DOHH2 (cell line): ENCODE data around the gene ENSA.
"Not testable (repeated sequence)": the region's sequence is repeated elsewhere in the genome, so short reads cannot be mapped to it uniquely, and the experiment has no call there.

Experiments used
- H3F3A ChIP-seq: fragments of 200-600 bp; sonication (generic), shearing (Covaris generic); 2 replicates; pipeline ENCODE4 v1.6.0; 2016; ENCODE audit warnings: antibody characterized with exemption, mild to moderate bottlenecking; ENCODE audit not compliant: control insufficient read depth, insufficient read depth
- H3K27ac ChIP-seq: fragments of 200-600 bp; sonication (generic); 2 replicates; pipeline ENCODE4 v1.5.1; 2014; ENCODE audit warnings: low read depth, mild to moderate bottlenecking, low read length, moderate library complexity
- H3K27me3 ChIP-seq: fragments of 200-600 bp; sonication (generic); 2 replicates; pipeline ENCODE4 v1.6.1; 2014; ENCODE audit warnings: mild to moderate bottlenecking, low read length, mixed read lengths; ENCODE audit not compliant: control insufficient read depth
- H3K36me3 ChIP-seq: fragments of 200-600 bp; sonication (generic); 2 replicates; pipeline ENCODE4 v1.6.1; 2014; ENCODE audit warnings: mild to moderate bottlenecking, low read length, moderate library complexity, mixed read lengths; ENCODE audit not compliant: control insufficient read depth
- H3K4me1 ChIP-seq: fragments of 200-600 bp; sonication (generic); 2 replicates; pipeline ENCODE4 v1.6.1; 2014; ENCODE audit warnings: mild to moderate bottlenecking, low read length, mixed read lengths; ENCODE audit not compliant: control insufficient read depth
- H3K4me2 ChIP-seq: fragments of 200-600 bp; sonication (generic); 2 replicates; pipeline ENCODE4 v1.6.0; 2014; ENCODE audit warnings: mild to moderate bottlenecking, low read length, moderate library complexity
- H3K4me3 ChIP-seq: fragments of 200-600 bp; sonication (generic); 2 replicates; pipeline ENCODE4 v1.5.1; 2014; ENCODE audit warnings: mild to moderate bottlenecking, low read length, mixed read lengths
- H3K79me2 ChIP-seq: fragments of 200-600 bp; sonication (generic); 2 replicates; pipeline ENCODE4 v1.6.1; 2014; ENCODE audit warnings: mild to moderate bottlenecking, low read length, mixed read lengths; ENCODE audit not compliant: control insufficient read depth
- H3K9me2 ChIP-seq: fragments of 200-600 bp; sonication (generic); replicated peaks from 2 replicates; pipeline ENCODE4 v1.6.1; 2014; ENCODE audit warnings: mild to moderate bottlenecking, low read length, mixed read lengths; ENCODE audit not compliant: control insufficient read depth
- H3K9me3 ChIP-seq: fragments of 200-600 bp; sonication (generic); 2 replicates; pipeline ENCODE4 v1.6.1; 2014; ENCODE audit warnings: antibody characterized with exemption, low read length, mixed read lengths; ENCODE audit not compliant: control insufficient read depth, insufficient read depth
- H4K20me1 ChIP-seq: fragments of 200-600 bp; sonication (generic); 2 replicates; pipeline ENCODE4 v1.6.0; 2014; ENCODE audit warnings: low read depth, mild to moderate bottlenecking, antibody characterized with exemption, low read length, moderate library complexity; ENCODE audit not compliant: control insufficient read depth, insufficient read depth
- EZH2phosphoT487 ChIP-seq: fragments of 200-600 bp; sonication (generic); IDR thresholded peaks from 2 replicates; pipeline ENCODE4 v1.6.1; 2017; ENCODE audit warnings: borderline replicate concordance, mild to moderate bottlenecking, antibody characterized with exemption, low read length, moderate library complexity, mixed read lengths
- TF ChIP-seq, protein P1 (sequence below): fragments of 200-600 bp; sonication (generic); IDR thresholded peaks from one replicate; pipeline ENCODE4 v1.5.1; 2014; ENCODE audit warnings: antibody characterized with exemption, mild to moderate bottlenecking, low read depth, low read length; ENCODE audit not compliant: poor library complexity, severe bottlenecking

Gene ENSA

DNA sequence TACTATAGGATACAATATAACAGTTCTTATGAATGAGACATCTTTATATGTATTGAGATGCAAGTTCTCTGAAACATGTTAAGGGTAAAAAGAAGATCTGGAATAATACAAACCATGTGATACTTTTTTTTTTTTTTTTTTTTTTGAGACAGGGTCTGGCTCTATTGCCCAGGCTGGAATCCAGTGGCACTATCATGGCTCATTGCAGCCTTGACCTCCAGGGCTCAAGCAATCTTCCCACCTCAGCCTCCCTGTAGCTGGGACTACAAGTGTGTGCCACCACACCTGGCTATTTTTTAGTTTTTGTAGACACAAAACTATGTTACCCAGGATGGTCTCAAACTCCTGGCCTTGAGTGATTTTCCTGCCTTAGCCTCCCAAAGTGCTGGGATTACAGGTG lies 27.9 kb downstream of the ENSA start:
- H3K4me1 ChIP-seq = no peaks in the 10 kb centered on the region
- TF ChIP-seq EZH2phosphoT487 = no peak
- TF ChIP-seq, protein P1, sequence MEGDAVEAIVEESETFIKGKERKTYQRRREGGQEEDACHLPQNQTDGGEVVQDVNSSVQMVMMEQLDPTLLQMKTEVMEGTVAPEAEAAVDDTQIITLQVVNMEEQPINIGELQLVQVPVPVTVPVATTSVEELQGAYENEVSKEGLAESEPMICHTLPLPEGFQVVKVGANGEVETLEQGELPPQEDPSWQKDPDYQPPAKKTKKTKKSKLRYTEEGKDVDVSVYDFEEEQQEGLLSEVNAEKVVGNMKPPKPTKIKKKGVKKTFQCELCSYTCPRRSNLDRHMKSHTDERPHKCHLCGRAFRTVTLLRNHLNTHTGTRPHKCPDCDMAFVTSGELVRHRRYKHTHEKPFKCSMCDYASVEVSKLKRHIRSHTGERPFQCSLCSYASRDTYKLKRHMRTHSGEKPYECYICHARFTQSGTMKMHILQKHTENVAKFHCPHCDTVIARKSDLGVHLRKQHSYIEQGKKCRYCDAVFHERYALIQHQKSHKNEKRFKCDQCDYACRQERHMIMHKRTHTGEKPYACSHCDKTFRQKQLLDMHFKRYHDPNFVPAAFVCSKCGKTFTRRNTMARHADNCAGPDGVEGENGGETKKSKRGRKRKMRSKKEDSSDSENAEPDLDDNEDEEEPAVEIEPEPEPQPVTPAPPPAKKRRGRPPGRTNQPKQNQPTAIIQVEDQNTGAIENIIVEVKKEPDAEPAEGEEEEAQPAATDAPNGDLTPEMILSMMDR = no peak

DNA sequence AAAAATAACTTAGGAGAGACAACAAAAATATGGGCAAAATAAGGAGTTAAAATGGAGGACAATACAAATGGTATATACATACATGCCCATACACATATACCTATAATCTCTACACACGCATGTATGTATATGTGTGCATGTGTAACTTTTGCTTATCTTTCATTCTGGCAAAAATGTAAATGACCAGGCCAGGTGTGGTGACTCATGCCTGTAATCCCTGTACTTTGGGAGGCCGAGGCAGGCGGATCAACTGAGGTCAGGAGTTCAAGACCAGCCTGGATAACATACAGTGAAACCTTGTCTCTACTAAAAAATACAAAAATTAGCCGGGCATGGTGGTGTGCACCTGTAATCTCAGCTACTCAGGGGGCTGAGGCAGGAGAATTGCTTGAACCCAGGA lies 31.1 kb downstream of the ENSA start:
- H3K36me3 ChIP-seq, H4K20me1 ChIP-seq, H3K4me1 ChIP-seq, H3K9me2 ChIP-seq, H3K27ac ChIP-seq, H3K9me3 ChIP-seq, H3F3A ChIP-seq, H3K79me2 ChIP-seq, H3K27me3 ChIP-seq, H3K4me2 ChIP-seq, H3K4me3 ChIP-seq: not testable (repeated sequence)

More for the DNA sequence above, 27.9 kb downstream of the ENSA start:
- no peaks in the 10 kb centered on the region for H3K9me2 ChIP-seq
- H3F3A ChIP-seq = no peaks in the 10 kb centered on the region
- no peak overlapping the region for H3K27ac ChIP-seq
- no peaks in the 10 kb centered on the region for H3K9me3 ChIP-seq
- H4K20me1 ChIP-seq = no peaks in the 10 kb centered on the region
- no peaks in the 10 kb centered on the region for H3K36me3 ChIP-seq
- H3K4me3 ChIP-seq = no peak overlapping the region
- H3K4me2 ChIP-seq = no peak overlapping the region
- H3K79me2 ChIP-seq = no peaks in the 10 kb centered on the region
- no peaks in the 10 kb centered on the region for H3K27me3 ChIP-seq

DNA sequence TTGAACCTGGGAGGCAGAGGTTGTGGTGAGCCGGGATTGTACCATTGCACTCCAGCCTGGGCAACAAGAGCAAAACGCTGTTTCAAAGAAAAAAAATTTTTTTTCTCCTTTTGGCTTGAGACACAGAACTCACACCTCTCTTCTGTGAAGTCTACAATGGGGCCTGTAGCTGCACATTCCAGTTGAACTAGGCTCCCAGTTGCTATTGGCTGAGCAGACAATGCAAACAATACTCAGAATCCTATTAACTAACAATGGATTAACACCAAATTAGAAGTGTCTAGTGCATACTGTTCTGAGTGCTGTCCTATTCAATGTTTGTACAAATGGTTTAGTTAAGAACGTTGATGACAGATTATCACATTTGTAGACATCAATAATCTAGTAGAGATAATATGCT lies 32.4 kb downstream of the ENSA start:
- no peaks in the 10 kb centered on the region for H3K9me2 ChIP-seq
- no peak overlapping the region for H3K27ac ChIP-seq
- no peaks in the 10 kb centered on the region for H3K4me1 ChIP-seq
- no peak overlapping the region for H3K4me2 ChIP-seq
- H3F3A ChIP-seq = no peaks in the 10 kb centered on the region
- no peaks in the 10 kb centered on the region for H3K79me2 ChIP-seq
- H3K27me3 ChIP-seq = no peaks in the 10 kb centered on the region
- H4K20me1 ChIP-seq = no peaks in the 10 kb centered on the region
- no peak overlapping the region for H3K4me3 ChIP-seq
- no peaks in the 10 kb centered on the region for H3K36me3 ChIP-seq
- H3K9me3 ChIP-seq = no peaks in the 10 kb centered on the region
- TF ChIP-seq, protein P1 = no peak
- no peak for TF ChIP-seq EZH2phosphoT487

DNA sequence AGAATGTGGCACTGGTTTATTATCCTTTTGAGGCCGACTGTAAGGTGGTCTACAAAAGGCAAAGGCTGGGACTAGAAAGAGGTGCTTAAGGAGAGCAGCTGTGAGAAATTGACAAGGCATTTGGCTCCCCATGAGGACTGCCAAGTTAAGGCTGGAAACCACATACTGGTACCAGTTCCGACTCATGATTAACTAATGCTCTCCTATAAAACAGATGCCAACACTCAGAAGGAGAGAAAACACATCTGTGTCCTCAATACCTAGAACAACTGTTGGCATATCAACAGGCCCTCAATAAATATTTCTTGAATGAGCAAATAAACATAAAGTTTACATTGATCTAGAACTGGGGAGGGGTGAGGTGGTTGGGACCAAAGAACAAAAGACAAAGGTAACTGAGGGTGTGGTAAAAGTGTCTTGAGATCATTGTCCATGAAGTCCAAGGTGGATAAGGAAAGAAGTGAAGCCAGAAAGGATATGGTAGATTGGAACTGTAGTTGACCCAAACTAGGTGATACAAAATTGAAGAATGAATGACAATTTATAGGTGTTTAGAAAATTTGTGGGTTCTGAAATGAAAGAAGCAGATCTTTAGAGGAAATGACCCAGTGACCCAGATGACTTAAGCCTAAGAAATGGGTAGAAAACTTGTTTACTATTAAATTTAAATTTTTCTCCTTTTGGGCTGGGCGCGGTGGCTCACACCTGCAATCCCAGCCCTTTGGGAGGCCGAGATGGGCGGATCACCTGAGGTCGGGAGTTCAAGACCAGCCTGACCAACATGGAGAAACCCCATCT lies 33.1 kb downstream of the ENSA start:
- no peaks in the 10 kb centered on the region for H3K4me1 ChIP-seq
- H3K4me3 ChIP-seq = no peak overlapping the region
- TF ChIP-seq EZH2phosphoT487 = no peak
- TF ChIP-seq, protein P1 = no peak
- H3K36me3 ChIP-seq = no peaks in the 10 kb centered on the region
- H3K27ac ChIP-seq = no peak overlapping the region
- no peaks in the 10 kb centered on the region for H3F3A ChIP-seq
- no peaks in the 10 kb centered on the region for H3K27me3 ChIP-seq
- no peaks in the 10 kb centered on the region for H3K9me3 ChIP-seq
- no peaks in the 10 kb centered on the region for H3K9me2 ChIP-seq
- no peaks in the 10 kb centered on the region for H4K20me1 ChIP-seq
- no peak overlapping the region for H3K4me2 ChIP-seq
- no peaks in the 10 kb centered on the region for H3K79me2 ChIP-seq
